SK-N-SH (cell line): Measurements from ENCODE around the gene TMPRSS13. TPM values are rescaled to one million over a fixed set of nuclear protein-coding genes. Genes with fewer than 3 reads are reported as not detected.

Experiments used
- CTCF ChIA-PET: fragments of 300-600, 350-600 bp; formaldehyde crosslinking; extraction: SDS; loops from one replicate; lab custom pipeline; 2021; lab: Yijun Ruan, JAX
- POLR2A ChIA-PET: fragments of 350-600 bp; sonication (Branson Sonifier 250); formaldehyde crosslinking; extraction: SDS; loops from one replicate; lab custom pipeline; 2020; ENCODE audit warnings: antibody characterized with exemption, inconsistent platforms; lab: Yijun Ruan, JAX
- DNase-seq: peaks from one replicate; pipeline ENCODE4 v3.0.0; 2012
- H2AFZ ChIP-seq: fragments of 200-600 bp; sonication (generic); 2 replicates; pipeline ENCODE4 v1.8.1; 2016; ENCODE audit warnings: antibody characterized with exemption, mild to moderate bottlenecking, low read depth
- H3F3A ChIP-seq: fragments of 200-600 bp; sonication (generic); replicated peaks from 2 replicates; pipeline ENCODE3; 2016; ENCODE audit warnings: antibody characterized with exemption, mild to moderate bottlenecking; ENCODE audit not compliant: insufficient read depth
- H3K27ac ChIP-seq, 2 experiments: fragments of 200-500 bp in 1 of 2; fragments of 200-600 bp in 1 of 2; sonication (Bioruptor generic) in 1 of 2; sonication (generic), shearing (Covaris generic) in 1 of 2; 2 replicates each; pipeline versions ENCODE4 v1.5.1 to v1.6.1; 2014 to 2016; ENCODE audit warnings: low read depth in 2 of 2, inconsistent platforms in 1 of 2, low read length in 1 of 2, mild to moderate bottlenecking in 1 of 2, mixed read lengths in 1 of 2
- H3K27me3 ChIP-seq: fragments of 200-600 bp; sonication (generic), shearing (Covaris generic); 2 replicates; pipeline ENCODE4 v1.6.1; 2016; ENCODE audit warnings: mixed run types; ENCODE audit not compliant: insufficient read depth
- H3K36me3 ChIP-seq, 2 experiments: fragments of 200-500 bp in 1 of 2; fragments of 200-600 bp in 1 of 2; sonication (Bioruptor generic) in 1 of 2; sonication (generic) in 1 of 2; replicated peaks in 1 of 2; 2 replicates each; pipeline versions ENCODE3 to v1.5.1; 2014 to 2016; ENCODE audit warnings: low read length in 1 of 2, mild to moderate bottlenecking in 1 of 2; ENCODE audit not compliant: insufficient read depth in 2 of 2, control insufficient read depth in 1 of 2
- H3K4me1 ChIP-seq, 2 experiments: fragments of 200-500 bp in 1 of 2; fragments of 200-600 bp in 1 of 2; sonication (Bioruptor generic) in 1 of 2; sonication (generic), shearing (Covaris generic) in 1 of 2; 2 replicates each; pipeline versions ENCODE4 v1.5.1 to v1.6.1; 2014 to 2016; ENCODE audit warnings: low read depth in 1 of 2, low read length in 1 of 2, mixed run types in 1 of 2; ENCODE audit not compliant: insufficient read depth in 2 of 2, control insufficient read depth in 1 of 2
- H3K4me2 ChIP-seq: fragments of 200-600 bp; sonication (generic), shearing (Covaris generic); 2 replicates; pipeline ENCODE4 v1.6.1; 2017; ENCODE audit warnings: mixed run types
- H3K4me3 ChIP-seq, 2 experiments: fragments of 200-500 bp in 1 of 2; fragments of 200-600 bp in 1 of 2; sonication (Bioruptor generic) in 1 of 2; sonication (generic), shearing (Covaris generic) in 1 of 2; 2 replicates each; pipeline versions ENCODE4 v1.5.1 to v1.8.1; 2014 to 2016; ENCODE audit warnings: low read depth in 2 of 2, inconsistent platforms in 1 of 2, low read length in 1 of 2, mild to moderate bottlenecking in 1 of 2, mixed read lengths in 1 of 2, moderate library complexity in 1 of 2
- H3K79me2 ChIP-seq: fragments of 200-600 bp; sonication (generic); 2 replicates; pipeline ENCODE4 v1.8.1; 2017; ENCODE audit warnings: mild to moderate bottlenecking; ENCODE audit not compliant: insufficient read depth
- H3K9ac ChIP-seq: fragments of 200-600 bp; sonication (generic); 2 replicates; pipeline ENCODE4 v1.6.1; 2017; ENCODE audit warnings: mixed run types
- H3K9me2 ChIP-seq: fragments of 200-600 bp; sonication (generic); 2 replicates; pipeline ENCODE4 v1.6.1; 2017; ENCODE audit warnings: mixed run types
- H3K9me3 ChIP-seq: fragments of 200-600 bp; sonication (generic); 2 replicates; pipeline ENCODE4 v1.6.1; 2017; ENCODE audit warnings: mixed run types, mild to moderate bottlenecking, moderate library complexity
- H4K20me1 ChIP-seq: fragments of 200-600 bp; sonication (generic); 2 replicates; pipeline ENCODE4 v1.6.1; 2017; ENCODE audit warnings: mild to moderate bottlenecking, mixed run types; ENCODE audit not compliant: insufficient read depth
- CHD2 ChIP-seq: fragments of 150-350 bp; IDR thresholded peaks from 2 replicates; pipeline ENCODE4 v1.6.1; 2018; ENCODE audit warnings: low read length; ENCODE audit not compliant: partially characterized antibody
- PBX3 ChIP-seq: IDR thresholded peaks from 2 replicates; pipeline ENCODE4; 2012
- POLR2AphosphoS5 ChIP-seq: IDR thresholded peaks from 2 replicates; pipeline ENCODE4 v1.6.1; 2012; ENCODE audit warnings: low read depth, low read length
- RFX5 ChIP-seq: IDR thresholded peaks from 2 replicates; pipeline ENCODE4 v1.6.1; 2012; ENCODE audit warnings: mild to moderate bottlenecking, improper control_type of control experiment, low read length
- TAF1 ChIP-seq: IDR thresholded peaks from 2 replicates; pipeline ENCODE4 v1.6.1; 2012; ENCODE audit warnings: low read depth, mild to moderate bottlenecking, low read length, moderate library complexity, borderline replicate concordance
- USF2 ChIP-seq: fragments of 150-350 bp; IDR thresholded peaks from 2 replicates; pipeline ENCODE4 v1.6.1; 2017; ENCODE audit warnings: antibody characterized with exemption, low read length, low read depth, borderline replicate concordance
- WGBS: methylation state at CpG from one replicate; pipeline ENCODE4 v1.1.6; 2017; ENCODE audit warnings: low lambda C conversion rate; 5-methylcytosine and 5-hydroxymethylcytosine counted together
- polyA plus RNA-seq, 3 experiments: library from polyadenylated mRNA; depleted of rRNA; stranded (reverse); fragments of >200 nt; gene quantifications; 2 replicates each; pipeline ENCODE4 v1.2.3, GENCODE V29; 2012
- TF ChIP-seq, protein P1 (sequence below): IDR thresholded peaks from 2 replicates; pipeline ENCODE4 v1.4.0; 2012; ENCODE audit warnings: low read depth, borderline replicate concordance

Gene TMPRSS13
- polyA plus RNA-seq, 1 of the 3 experiments (the other 2 are of a cell fraction) = not detected

- Histone ChIP-seq H3K27me3 (peaks cover 6% of the 10 kb centered on the region; the same call in 1 of the 2 replicates), H2AFZ (no peak overlapping the region), H4K20me1 (no peaks in the 10 kb centered on the region), H3F3A (no peaks in the 10 kb centered on the region), H3K79me2 (no peaks in the 10 kb centered on the region), H3K4me3 (no peak overlapping the region), H3K4me1 (peaks cover 5 to 24% of the 10 kb centered on the region in 2 experiments; a peak in 2 of 4 replicates), H3K36me3 (no peaks in the 10 kb centered on the region), H3K9ac (no peak overlapping the region), H3K9me2 (no peaks in the 10 kb centered on the region), H3K9me3 (no peaks in the 10 kb centered on the region), H3K27ac (no peak overlapping the region), H3K4me2 (no peak overlapping the region)
- ChIA-PET POLR2A (interaction anchor here (0.6 to 0.8 kb wide), 2 partner anchors 46 to 78 kb away, joined by 3 to 6 read pairs; no protein-coding TSS in a partner anchor), CTCF (interaction anchor here (0.8 to 6.1 kb wide), 12 partner anchors 7 to 100 kb away, joined by 3 to 36 read pairs (median 4); partner anchors contain the start of gene FXYD6)
- peak; percentile 74 for DNase-seq
- WGBS = 52% methylated on average over 12 of the region's 24 CpGs
- peak; percentile 47 for TF ChIP-seq PBX3
- no peak for TF ChIP-seq USF2
Measured at GRCh38 chr11:117907276-117908108, 21.7 kb downstream of the TMPRSS13 start.

DNA sequence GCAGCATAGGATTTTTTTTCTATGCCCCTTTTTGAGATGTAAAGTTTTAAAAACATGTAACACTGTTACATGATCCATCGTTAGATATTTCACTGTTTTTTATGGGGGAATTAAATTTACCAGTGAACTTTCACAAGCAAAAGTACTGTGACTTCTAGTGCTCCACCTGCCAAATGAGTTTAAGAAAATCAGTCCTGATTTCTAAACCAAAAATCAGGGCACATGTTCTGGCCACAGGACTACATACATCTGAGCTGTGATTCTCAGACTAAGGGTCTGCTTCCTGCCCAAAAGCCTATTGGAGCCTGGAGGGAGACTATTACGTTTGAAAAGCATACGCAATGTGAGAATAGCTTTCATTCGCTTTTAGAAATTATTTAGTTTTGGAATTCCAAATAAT is 22.5 kb downstream of the TMPRSS13 start:
- no peak overlapping the region for H2AFZ ChIP-seq
- no peak for DNase-seq
- CTCF ChIA-PET = interaction anchor here (1.0 to 6.1 kb wide), 5 partner anchors 22 to 63 kb away, joined by 3 to 36 read pairs (median 5); partner anchors contain the start of gene FXYD6

GRCh38 chr11:117906126-117906525 is 23.1 kb downstream of the TMPRSS13 start:
- CTCF ChIA-PET = interaction anchor here (1.1 to 6.1 kb wide), 4 partner anchors 29 to 63 kb away, joined by 3 to 36 read pairs (median 6); partner anchors contain the start of gene FXYD6
- Histone ChIP-seq H3K4me1 (peaks cover 5 to 24% of the 10 kb centered on the region in 2 experiments; a peak in 2 of 4 replicates), H3K27me3 (peaks cover 6% of the 10 kb centered on the region; the same call in 1 of the 2 replicates), H3K9me2 (no peaks in the 10 kb centered on the region), H3K9ac (no peak overlapping the region), H3K4me3 (no peak overlapping the region), H3K9me3 (no peaks in the 10 kb centered on the region), H3K36me3 (no peaks in the 10 kb centered on the region), H3K79me2 (no peaks in the 10 kb centered on the region), H2AFZ (no peak overlapping the region), H4K20me1 (no peaks in the 10 kb centered on the region), H3K27ac (no peak overlapping the region), H3F3A (no peaks in the 10 kb centered on the region), H3K4me2 (no peak overlapping the region)
- no CpG with 5 or more reads among the region's 2 CpGs for WGBS
- TF ChIP-seq TAF1 = no peak
- TF ChIP-seq POLR2AphosphoS5 = no peak
- TF ChIP-seq CHD2 = no peak
- TF ChIP-seq, protein P1, sequence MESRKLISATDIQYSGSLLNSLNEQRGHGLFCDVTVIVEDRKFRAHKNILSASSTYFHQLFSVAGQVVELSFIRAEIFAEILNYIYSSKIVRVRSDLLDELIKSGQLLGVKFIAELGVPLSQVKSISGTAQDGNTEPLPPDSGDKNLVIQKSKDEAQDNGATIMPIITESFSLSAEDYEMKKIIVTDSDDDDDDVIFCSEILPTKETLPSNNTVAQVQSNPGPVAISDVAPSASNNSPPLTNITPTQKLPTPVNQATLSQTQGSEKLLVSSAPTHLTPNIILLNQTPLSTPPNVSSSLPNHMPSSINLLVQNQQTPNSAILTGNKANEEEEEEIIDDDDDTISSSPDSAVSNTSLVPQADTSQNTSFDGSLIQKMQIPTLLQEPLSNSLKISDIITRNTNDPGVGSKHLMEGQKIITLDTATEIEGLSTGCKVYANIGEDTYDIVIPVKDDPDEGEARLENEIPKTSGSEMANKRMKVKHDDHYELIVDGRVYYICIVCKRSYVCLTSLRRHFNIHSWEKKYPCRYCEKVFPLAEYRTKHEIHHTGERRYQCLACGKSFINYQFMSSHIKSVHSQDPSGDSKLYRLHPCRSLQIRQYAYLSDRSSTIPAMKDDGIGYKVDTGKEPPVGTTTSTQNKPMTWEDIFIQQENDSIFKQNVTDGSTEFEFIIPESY = no peak
- POLR2A ChIA-PET = no interaction called here
- no peak for DNase-seq

More for the DNA sequence above, 22.5 kb downstream of the TMPRSS13 start:
- TF ChIP-seq RFX5 = no peak
- Histone ChIP-seq H3K4me2 (no peak overlapping the region), H3K9ac (no peak overlapping the region), H3K4me1 (peaks cover 5 to 24% of the 10 kb centered on the region in 2 experiments; a peak in 2 of 4 replicates), H3K27ac (no peak overlapping the region), H3K9me3 (no peaks in the 10 kb centered on the region), H3K36me3 (no peaks in the 10 kb centered on the region), H3K4me3 (no peak overlapping the region), H3F3A (no peaks in the 10 kb centered on the region), H4K20me1 (no peaks in the 10 kb centered on the region), H3K79me2 (no peaks in the 10 kb centered on the region), H3K27me3 (peaks cover 6% of the 10 kb centered on the region; the same call in 1 of the 2 replicates), H3K9me2 (no peaks in the 10 kb centered on the region)
- POLR2A ChIA-PET = interaction anchor here (0.6 to 0.8 kb wide), 2 partner anchors 45 to 79 kb away, joined by 3 to 6 read pairs; no protein-coding TSS in a partner anchor
- WGBS = 92% methylated on average over 4 of the region's 4 CpGs
